ENCODE data around the gene TRIM46.
"Not testable (repeated sequence)": the region's sequence is repeated elsewhere in the genome, so short reads cannot be mapped to it uniquely, and the experiment has no call there.

TRIM46 gene

GRCh38 chr1:155206891-155207805 lies 33.5 kb downstream of the TRIM46 start:
- peaks cover 7% of the 10 kb centered on the region; the same call in 1 of the 2 replicates for H3K36me3 ChIP-seq
- peaks cover 7% of the 10 kb centered on the region for H3K4me1 ChIP-seq
- no peaks in the 10 kb centered on the region for H3K9me3 ChIP-seq
- DNase-seq, result peak; percentile 89
- H3K4me3 ChIP-seq (ENCODE audit: low read depth, low read length), result peak overlapping the region; percentile 99
- no peaks in the 10 kb centered on the region for H3K27me3 ChIP-seq
- peak; percentile 98 for TF ChIP-seq CTCF (IDR thresholded peaks at IDR 0.05; ENCODE audit: low read depth, low read length)

- peak within 1 kb of the TSS; percentile 99 for H3K4me3 ChIP-seq (ENCODE audit: low read depth, low read length)
- peak; percentile 67 for DNase-seq
- no peaks in the 10 kb centered on the region for H3K27me3 ChIP-seq
- no peak for TF ChIP-seq CTCF (IDR thresholded peaks at IDR 0.05; ENCODE audit: low read depth, low read length)
- peaks cover 7% of the 10 kb centered on the region; the same call in 1 of the 2 replicates for H3K36me3 ChIP-seq
- H3K9me3 ChIP-seq, result no peaks in the 10 kb centered on the region
- peaks cover 7% of the 10 kb centered on the region for H3K4me1 ChIP-seq
Measured at GRCh38 chr1:155207806-155208540, 34.3 kb downstream of the TRIM46 start, which contains the start of gene THBS3. TSS of gene THBS3 (minus strand) at chr1:155207897. CDS start at chr1:155207876, 21 bp downstream.

DNA sequence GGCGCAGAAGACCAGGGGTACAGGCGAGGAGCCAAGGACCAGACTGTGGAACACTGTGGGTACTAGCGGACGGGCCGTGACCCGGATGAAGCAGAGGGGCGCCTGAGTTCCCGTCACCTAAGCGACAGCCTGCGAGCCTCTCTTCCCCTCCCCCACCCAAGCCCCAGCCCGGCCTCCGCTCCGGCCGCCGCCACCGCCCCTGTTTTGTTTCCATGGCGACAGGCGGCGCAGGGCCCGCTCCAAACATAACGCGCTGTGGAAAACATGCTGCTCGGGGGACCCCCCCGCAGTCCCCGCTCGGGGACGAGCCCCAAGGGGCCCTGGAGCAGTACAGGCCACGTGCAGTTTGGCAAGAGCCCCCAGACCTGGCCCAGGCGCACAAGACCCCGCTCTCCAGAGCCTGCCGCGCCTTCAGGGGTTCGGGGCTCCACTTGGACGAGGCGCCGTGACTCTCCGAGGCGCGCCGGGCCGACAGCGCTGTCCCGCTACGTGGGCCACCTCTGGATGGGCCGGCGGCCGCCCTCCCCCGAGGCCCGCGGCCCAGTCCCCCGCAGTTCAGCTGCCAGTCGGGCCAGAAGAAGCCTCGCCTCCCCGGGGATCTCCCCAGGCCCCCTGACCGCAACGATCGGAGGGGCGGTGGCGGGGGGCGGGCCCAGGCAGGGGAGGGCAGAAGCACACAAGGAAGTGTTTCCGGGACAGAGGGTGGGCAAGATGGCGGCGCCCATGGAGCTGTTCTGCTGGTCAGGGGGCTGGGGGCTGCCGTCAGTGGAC lies 35.1 kb downstream of the TRIM46 start, which contains the start of gene MTX1:
TSS of gene MTX1 (plus strand) at position 155 of the 771 bp plus-strand sequence. CDS start at position 265, 110 bp downstream.
- DNase-seq, result peak; percentile 93
- no peaks in the 10 kb centered on the region for H3K9me3 ChIP-seq
- no peak for TF ChIP-seq CTCF (IDR thresholded peaks at IDR 0.05; ENCODE audit: low read depth, low read length)

DNA sequence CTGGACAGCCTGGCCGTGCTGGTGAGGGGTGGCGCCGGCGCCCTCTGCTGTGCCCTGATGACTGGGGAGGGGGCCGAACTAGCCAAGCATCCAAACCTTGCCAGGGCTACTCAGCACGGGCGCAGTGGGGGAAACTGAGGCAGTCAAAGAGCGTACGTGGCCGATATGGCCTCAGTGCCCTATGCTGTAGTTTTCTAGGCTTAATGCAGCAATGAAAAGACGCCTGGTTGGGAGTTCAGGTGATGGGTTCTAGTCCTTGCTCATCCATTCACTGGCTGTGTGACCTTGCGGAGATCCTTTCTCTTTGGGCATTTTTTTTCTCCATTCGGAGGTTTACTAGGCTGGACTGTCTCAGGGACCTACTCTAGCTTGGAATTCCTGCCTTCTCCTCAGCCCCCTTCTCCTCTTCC lies 35.7 kb downstream of the TRIM46 start:
- Histone ChIP-seq H3K4me3 (ENCODE audit: low read depth, low read length) (peak overlapping the region; percentile 99), H3K4me1 (peaks cover 7% of the 10 kb centered on the region), H3K9me3 (no peaks in the 10 kb centered on the region), H3K36me3 (peaks cover 7% of the 10 kb centered on the region; the same call in 1 of the 2 replicates), H3K27me3 (no peaks in the 10 kb centered on the region)
- TF ChIP-seq CTCF (IDR thresholded peaks at IDR 0.05; ENCODE audit: low read depth, low read length), result no peak
- DNase-seq, result no peak

More for the DNA sequence above, 35.1 kb downstream of the TRIM46 start, which contains the start of gene MTX1:
- H3K27me3 ChIP-seq, result no peaks in the 10 kb centered on the region
- H3K36me3 ChIP-seq, result peaks cover 7% of the 10 kb centered on the region; the same call in 1 of the 2 replicates
- H3K4me3 ChIP-seq (ENCODE audit: low read depth, low read length), result peak within 1 kb of the TSS; percentile 99
- peaks cover 7% of the 10 kb centered on the region for H3K4me1 ChIP-seq

- DNase-seq, result no peak
- no peaks in the 10 kb centered on the region for H3K9me3 ChIP-seq
- H3K27me3 ChIP-seq, result no peaks in the 10 kb centered on the region
- H3K4me1 ChIP-seq, result peaks cover 7% of the 10 kb centered on the region
- H3K36me3 ChIP-seq, result peaks cover 7% of the 10 kb centered on the region; the same call in 1 of the 2 replicates
- no peak for TF ChIP-seq CTCF (IDR thresholded peaks at IDR 0.05; ENCODE audit: low read depth, low read length)
- H3K4me3 ChIP-seq (ENCODE audit: low read depth, low read length), result no peak overlapping the region
Measured at GRCh38 chr1:155210314-155211104, 36.9 kb downstream of the TRIM46 start.

DNA sequence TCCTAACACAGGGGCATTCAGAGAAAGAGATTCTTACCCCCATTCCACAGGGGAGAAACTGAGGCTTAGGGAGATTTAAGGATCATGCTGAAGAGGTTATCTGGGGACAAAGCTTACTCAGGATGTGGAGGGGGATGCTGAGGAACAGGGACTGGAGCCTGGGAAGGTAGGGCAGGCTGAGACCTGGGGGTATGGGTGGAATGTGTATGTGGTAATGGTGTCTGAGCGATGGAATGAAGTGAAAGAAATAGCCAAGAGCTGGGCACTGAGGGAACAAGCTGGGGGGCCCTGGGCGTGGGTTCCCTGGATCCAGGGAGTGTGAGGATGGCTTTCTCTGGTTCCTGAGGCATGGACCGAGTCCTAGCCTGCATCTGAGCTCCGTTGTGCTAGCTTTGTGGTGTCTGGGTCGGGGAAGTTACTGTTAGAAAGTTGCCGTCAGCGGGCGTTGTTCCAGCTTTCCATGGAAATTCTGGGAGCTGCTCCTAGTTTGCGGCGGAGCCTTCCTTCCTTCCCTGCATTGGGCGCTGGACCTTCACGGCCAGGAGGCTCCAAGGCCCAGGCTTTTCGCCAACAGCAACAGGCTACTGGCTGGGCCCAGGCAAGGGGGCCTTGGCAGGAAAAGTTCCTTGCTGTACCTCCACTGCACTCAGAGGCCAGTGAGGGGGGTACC lies 37.9 kb downstream of the TRIM46 start:
- not testable (repeated sequence) for H3K9me3 ChIP-seq; H3K4me1 ChIP-seq; DNase-seq; H3K27me3 ChIP-seq; H3K4me3 ChIP-seq (ENCODE audit: low read depth, low read length); H3K36me3 ChIP-seq

GRCh38 chr1:155212051-155212440 lies 38.4 kb downstream of the TRIM46 start:
- H3K4me1 ChIP-seq; H3K27me3 ChIP-seq; H3K4me3 ChIP-seq (ENCODE audit: low read depth, low read length); DNase-seq; H3K9me3 ChIP-seq; H3K36me3 ChIP-seq: not testable (repeated sequence)

GRCh38 chr1:155214702-155215101 lies 41.1 kb downstream of the TRIM46 start:
- H3K4me3 ChIP-seq (ENCODE audit: low read depth, low read length); H3K27me3 ChIP-seq; H3K9me3 ChIP-seq; DNase-seq; H3K36me3 ChIP-seq; H3K4me1 ChIP-seq: not testable (repeated sequence)

Data from BE2C (cell line).